Nephron progenitor cell (in vitro differentiated cells): ENCODE data around the gene LINGO1.
A peak's percentile ranks its signal among the peaks of the same experiment; 100 is the strongest.

Experiments used
- DNase-seq: peaks from one replicate; pipeline ENCODE4 v3.0.0; 2021
- H3K27ac Mint-ChIP-seq: 2 replicates; pipeline ENCODE4 v1.8.0; 2021; ENCODE audit warnings: mild to moderate bottlenecking, moderate library complexity, mixed read lengths
- H3K27me3 Mint-ChIP-seq: 2 replicates; pipeline ENCODE4 v1.8.0; 2021; ENCODE audit warnings: mild to moderate bottlenecking, low read depth, mixed read lengths; ENCODE audit not compliant: poor library complexity
- H3K36me3 Mint-ChIP-seq: 2 replicates; pipeline ENCODE4 v1.8.0; 2021; ENCODE audit warnings: low read depth, mixed read lengths
- H3K4me1 Mint-ChIP-seq: 2 replicates; pipeline ENCODE4 v1.8.0; 2021; ENCODE audit warnings: mixed read lengths
- H3K4me3 Mint-ChIP-seq: 2 replicates; pipeline ENCODE4 v1.8.0; 2021; ENCODE audit warnings: mild to moderate bottlenecking, moderate library complexity, mixed read lengths
- H3K9me3 Mint-ChIP-seq: 2 replicates; pipeline ENCODE4 v1.8.0; 2021; ENCODE audit warnings: mild to moderate bottlenecking, moderate library complexity, mixed read lengths
- TF ChIP-seq, protein P1 (sequence below): fragments of 200-600 bp; sonication (generic); IDR thresholded peaks from 2 replicates; pipeline ENCODE4 v1.5.0; 2021; ENCODE audit warnings: antibody characterized with exemption

LINGO1 gene

DNA sequence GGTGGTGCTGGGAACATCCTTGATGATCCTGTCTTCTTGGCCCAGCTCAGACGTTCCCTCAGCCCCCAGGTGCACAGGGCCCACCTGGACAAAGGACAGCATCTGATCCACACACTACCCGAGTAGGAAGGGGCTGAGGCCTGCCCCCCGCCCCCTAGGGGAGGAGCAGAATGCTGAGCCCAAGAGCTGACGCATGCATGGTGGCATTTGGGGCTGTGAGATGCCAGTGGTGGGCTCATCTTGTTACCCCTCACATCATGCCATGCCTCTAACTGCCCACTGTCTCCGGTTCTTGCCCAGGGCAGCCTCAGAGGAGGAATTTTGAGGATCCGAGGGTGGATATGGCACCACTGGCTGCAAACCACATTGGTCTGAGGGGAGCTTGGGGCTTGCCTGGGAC, 61.5 kb downstream of the LINGO1 start:
- Mint-ChIP-seq H3K9me3 (no peaks in the 10 kb centered on the region), H3K36me3 (no peaks in the 10 kb centered on the region), H3K27me3 (peaks cover 3% of the 10 kb centered on the region), H3K4me3 (no peak overlapping the region), H3K27ac (no peak overlapping the region), H3K4me1 (peaks cover 83% of the 10 kb centered on the region)
- no peak for DNase-seq
- TF ChIP-seq, protein P1, sequence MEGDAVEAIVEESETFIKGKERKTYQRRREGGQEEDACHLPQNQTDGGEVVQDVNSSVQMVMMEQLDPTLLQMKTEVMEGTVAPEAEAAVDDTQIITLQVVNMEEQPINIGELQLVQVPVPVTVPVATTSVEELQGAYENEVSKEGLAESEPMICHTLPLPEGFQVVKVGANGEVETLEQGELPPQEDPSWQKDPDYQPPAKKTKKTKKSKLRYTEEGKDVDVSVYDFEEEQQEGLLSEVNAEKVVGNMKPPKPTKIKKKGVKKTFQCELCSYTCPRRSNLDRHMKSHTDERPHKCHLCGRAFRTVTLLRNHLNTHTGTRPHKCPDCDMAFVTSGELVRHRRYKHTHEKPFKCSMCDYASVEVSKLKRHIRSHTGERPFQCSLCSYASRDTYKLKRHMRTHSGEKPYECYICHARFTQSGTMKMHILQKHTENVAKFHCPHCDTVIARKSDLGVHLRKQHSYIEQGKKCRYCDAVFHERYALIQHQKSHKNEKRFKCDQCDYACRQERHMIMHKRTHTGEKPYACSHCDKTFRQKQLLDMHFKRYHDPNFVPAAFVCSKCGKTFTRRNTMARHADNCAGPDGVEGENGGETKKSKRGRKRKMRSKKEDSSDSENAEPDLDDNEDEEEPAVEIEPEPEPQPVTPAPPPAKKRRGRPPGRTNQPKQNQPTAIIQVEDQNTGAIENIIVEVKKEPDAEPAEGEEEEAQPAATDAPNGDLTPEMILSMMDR, result no peak

DNA sequence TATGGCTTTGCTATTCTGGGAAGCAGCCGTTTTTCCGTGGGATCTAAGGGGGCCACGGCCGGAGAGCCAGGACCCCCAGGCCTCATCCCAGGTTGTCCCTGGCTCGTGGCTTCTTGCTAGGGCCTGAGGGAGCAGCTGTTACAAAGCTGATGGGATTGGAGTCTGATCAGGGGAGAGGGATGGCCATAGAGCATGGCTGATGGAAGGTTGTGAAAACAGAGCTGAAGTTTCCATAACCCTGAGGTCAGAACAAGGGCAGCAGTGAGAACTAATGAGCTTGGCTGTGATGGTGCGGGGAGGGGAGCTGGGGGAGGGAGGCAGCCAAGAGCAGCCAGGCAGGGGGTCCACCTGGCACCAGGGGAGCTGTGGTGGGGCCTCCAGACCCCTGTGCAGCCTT, 63.0 kb downstream of the LINGO1 start:
- peaks cover 91% of the 10 kb centered on the region for H3K4me1 Mint-ChIP-seq

DNA sequence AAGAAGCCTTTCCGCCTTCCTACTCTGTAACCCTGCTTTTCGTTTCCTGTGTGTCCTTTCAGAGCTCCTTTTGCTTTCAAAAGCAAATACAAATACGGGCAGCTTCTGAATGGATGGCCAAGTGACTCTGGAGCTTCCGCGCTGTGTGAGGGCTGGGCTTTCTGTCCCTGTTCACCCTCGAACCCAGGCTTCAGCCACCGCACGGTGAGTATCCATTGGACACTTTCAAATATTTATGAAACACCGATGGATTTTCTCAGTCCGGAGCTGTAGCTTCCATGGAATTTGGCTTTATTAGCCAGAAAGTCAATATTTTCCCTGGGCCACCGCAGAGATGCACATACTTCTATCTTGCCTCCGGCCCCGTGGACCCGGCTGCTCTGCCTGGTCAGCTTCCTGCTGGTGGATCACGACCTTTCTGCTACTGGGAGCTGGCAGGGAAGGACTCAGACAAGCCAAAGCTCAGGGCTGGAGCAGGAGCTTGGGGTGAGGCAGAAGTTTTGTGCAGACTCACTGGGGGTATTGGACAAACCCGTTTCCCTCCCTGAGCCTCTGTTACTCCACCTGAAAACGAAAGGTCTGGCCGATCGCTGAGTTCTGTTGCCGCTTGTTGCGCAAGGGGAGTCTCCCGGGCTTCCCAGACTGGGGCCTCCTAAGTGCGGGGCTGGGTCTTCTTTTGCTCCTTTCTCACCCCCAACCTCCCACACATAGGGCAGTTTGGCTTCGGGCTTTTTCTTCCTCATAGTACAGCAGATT, 63.6 kb downstream of the LINGO1 start:
- TF ChIP-seq, protein P1, result no peak
- peak overlapping the region; percentile 50 for H3K4me3 Mint-ChIP-seq
- H3K36me3 Mint-ChIP-seq, result no peaks in the 10 kb centered on the region
- H3K9me3 Mint-ChIP-seq, result no peaks in the 10 kb centered on the region
- peak; percentile 36 for DNase-seq
- H3K4me1 Mint-ChIP-seq, result peaks cover 93% of the 10 kb centered on the region
- H3K27ac Mint-ChIP-seq, result peak overlapping the region; percentile 90
- peaks cover 3% of the 10 kb centered on the region for H3K27me3 Mint-ChIP-seq

More for the DNA sequence above, 63.0 kb downstream of the LINGO1 start:
- TF ChIP-seq, protein P1, result no peak
- Mint-ChIP-seq H3K4me3 (peak overlapping the region; percentile 50), H3K27me3 (peaks cover 3% of the 10 kb centered on the region), H3K27ac (peak overlapping the region; percentile 90), H3K9me3 (no peaks in the 10 kb centered on the region), H3K36me3 (no peaks in the 10 kb centered on the region)
- DNase-seq, result peak; percentile 57

DNA sequence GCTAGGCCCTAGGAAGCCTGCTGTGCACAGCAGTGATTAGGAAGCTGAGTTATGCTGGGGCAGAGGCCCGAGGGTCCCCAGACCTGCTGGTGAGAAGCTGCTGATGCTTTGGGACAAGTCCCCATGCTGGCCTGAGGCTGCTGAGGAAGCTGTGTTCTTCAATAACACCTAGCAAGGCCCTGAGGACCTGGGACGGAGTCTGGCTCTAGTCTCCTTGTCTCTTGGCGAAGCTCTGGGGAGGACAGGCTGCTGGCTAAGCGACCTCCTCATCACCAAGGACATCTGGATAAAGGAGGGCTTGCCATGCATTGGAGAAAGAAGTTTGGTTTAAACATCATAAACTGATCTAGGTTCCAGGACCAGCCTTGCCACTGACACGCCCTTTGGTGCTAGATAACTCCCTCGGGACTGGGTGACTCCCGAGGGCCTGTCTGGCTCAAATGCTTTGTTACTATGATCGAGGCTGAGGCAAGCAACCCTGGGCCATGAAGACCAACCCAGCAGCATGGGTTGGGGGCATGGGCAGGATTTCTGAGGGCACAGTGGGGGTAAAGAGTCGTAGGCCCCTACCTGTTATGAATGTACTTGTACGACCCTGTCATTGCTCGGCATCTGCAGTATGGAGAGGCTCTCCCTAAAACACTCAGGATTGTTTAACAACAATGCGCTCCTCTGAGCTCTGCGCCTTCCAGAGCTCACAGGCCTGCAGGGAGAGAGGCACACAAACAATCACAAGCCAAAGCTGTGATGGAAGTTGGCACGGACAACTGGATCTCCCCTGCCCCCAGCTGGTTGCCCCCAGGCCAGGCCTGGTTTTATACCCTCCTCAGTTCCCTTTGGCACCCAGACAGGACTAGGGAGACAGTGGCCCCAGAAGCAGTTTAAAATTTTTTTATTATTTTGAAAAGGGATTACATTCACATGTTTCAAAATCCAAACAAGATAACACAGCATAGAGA, 64.4 kb downstream of the LINGO1 start:
- peaks cover 94% of the 10 kb centered on the region for H3K4me1 Mint-ChIP-seq
- no peak overlapping the region for H3K4me3 Mint-ChIP-seq
- H3K9me3 Mint-ChIP-seq, result no peaks in the 10 kb centered on the region
- peak overlapping the region; percentile 90 for H3K27ac Mint-ChIP-seq
- TF ChIP-seq, protein P1, result no peak
- peaks cover 3% of the 10 kb centered on the region for H3K27me3 Mint-ChIP-seq
- no peak for DNase-seq
- no peaks in the 10 kb centered on the region for H3K36me3 Mint-ChIP-seq

DNA sequence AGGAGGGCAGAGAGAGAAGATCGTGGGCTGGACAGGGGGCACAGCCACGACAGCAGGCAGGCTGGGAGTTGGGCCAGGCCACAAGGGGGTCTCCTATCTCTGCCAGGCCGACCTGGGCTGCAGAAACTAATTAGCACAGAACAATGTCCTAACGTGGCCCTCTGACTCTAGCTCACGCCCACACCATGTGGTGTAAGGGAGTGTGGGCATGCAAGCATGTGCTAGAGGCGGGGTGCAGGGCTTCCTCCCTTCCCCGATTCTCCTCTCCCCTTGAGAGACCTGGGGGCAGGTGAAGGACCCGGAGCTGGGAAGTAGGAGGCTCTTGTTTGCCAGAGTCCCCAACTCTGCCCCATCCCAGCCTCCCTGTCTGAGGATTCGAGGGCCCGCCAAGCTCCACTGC, 65.5 kb downstream of the LINGO1 start:
- no peaks in the 10 kb centered on the region for H3K36me3 Mint-ChIP-seq
- TF ChIP-seq, protein P1, result no peak
- no peaks in the 10 kb centered on the region for H3K9me3 Mint-ChIP-seq
- DNase-seq, result no peak
- H3K4me1 Mint-ChIP-seq, result peaks cover 90% of the 10 kb centered on the region
- H3K27me3 Mint-ChIP-seq, result peaks cover 3% of the 10 kb centered on the region
- no peak overlapping the region for H3K27ac Mint-ChIP-seq
- H3K4me3 Mint-ChIP-seq, result no peak overlapping the region
